HL-60 (cell line): Measurements from ENCODE around the gene GTPBP1.

Experiments used
- DNase-seq, 2 experiments: peaks; one replicate each; pipeline ENCODE4 v3.0.0-alpha.2; 2010 to 2020; ENCODE audit warnings: low read depth in 1 of 2, low spot score in 1 of 2
- H3K27ac ChIP-seq: fragments of 250-450 bp; sonication (Bioruptor Pico); replicated peaks from 2 replicates; pipeline ENCODE4 v1.5.1; 2020; ENCODE audit warnings: mild to moderate bottlenecking, moderate library complexity
- H3K27me3 ChIP-seq: fragments of 250-450 bp; sonication (Bioruptor Pico); 2 replicates; pipeline ENCODE4 v1.5.1; 2021; ENCODE audit warnings: mild to moderate bottlenecking, moderate library complexity; ENCODE audit not compliant: insufficient read depth, poor library complexity, severe bottlenecking
- H3K4me3 ChIP-seq: replicated peaks from 2 replicates; pipeline ENCODE4 v1.5.1; 2011; ENCODE audit warnings: mild to moderate bottlenecking, control low read depth, low read length; ENCODE audit not compliant: insufficient read depth
- GABPA ChIP-seq: IDR thresholded peaks from 2 replicates; pipeline ENCODE4 v1.6.1; 2012; ENCODE audit warnings: low read depth
- POLR2AphosphoS5 ChIP-seq: IDR thresholded peaks from 2 replicates; pipeline ENCODE4 v1.6.1; 2012; ENCODE audit warnings: low read depth
- REST ChIP-seq: IDR thresholded peaks from 2 replicates; pipeline ENCODE4 v1.6.1; 2012; ENCODE audit warnings: low read depth; ENCODE audit not compliant: insufficient replicate concordance
- SPI1 ChIP-seq: IDR thresholded peaks from 2 replicates; pipeline ENCODE4 v1.6.1; 2012; ENCODE audit warnings: low read depth, mild to moderate bottlenecking, borderline replicate concordance
- TF ChIP-seq, protein P1 (sequence below): IDR thresholded peaks from one replicate; pipeline ENCODE4 v1.5.1; 2011; ENCODE audit warnings: low read length, control low read depth, inconsistent platforms; ENCODE audit not compliant: insufficient read depth

GTPBP1 gene

GRCh38 chr22:38781033-38781432, 75.3 kb downstream of the GTPBP1 start:
- H3K27ac ChIP-seq, result no peak overlapping the region
- H3K27me3 ChIP-seq, result no peaks in the 10 kb centered on the region
- DNase-seq, result no peak
- TF ChIP-seq POLR2AphosphoS5, result no peak
- TF ChIP-seq SPI1, result no peak
- no peak for TF ChIP-seq REST
- TF ChIP-seq GABPA, result no peak
- TF ChIP-seq, protein P1, sequence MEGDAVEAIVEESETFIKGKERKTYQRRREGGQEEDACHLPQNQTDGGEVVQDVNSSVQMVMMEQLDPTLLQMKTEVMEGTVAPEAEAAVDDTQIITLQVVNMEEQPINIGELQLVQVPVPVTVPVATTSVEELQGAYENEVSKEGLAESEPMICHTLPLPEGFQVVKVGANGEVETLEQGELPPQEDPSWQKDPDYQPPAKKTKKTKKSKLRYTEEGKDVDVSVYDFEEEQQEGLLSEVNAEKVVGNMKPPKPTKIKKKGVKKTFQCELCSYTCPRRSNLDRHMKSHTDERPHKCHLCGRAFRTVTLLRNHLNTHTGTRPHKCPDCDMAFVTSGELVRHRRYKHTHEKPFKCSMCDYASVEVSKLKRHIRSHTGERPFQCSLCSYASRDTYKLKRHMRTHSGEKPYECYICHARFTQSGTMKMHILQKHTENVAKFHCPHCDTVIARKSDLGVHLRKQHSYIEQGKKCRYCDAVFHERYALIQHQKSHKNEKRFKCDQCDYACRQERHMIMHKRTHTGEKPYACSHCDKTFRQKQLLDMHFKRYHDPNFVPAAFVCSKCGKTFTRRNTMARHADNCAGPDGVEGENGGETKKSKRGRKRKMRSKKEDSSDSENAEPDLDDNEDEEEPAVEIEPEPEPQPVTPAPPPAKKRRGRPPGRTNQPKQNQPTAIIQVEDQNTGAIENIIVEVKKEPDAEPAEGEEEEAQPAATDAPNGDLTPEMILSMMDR, result no peak
- no peak overlapping the region for H3K4me3 ChIP-seq

DNA sequence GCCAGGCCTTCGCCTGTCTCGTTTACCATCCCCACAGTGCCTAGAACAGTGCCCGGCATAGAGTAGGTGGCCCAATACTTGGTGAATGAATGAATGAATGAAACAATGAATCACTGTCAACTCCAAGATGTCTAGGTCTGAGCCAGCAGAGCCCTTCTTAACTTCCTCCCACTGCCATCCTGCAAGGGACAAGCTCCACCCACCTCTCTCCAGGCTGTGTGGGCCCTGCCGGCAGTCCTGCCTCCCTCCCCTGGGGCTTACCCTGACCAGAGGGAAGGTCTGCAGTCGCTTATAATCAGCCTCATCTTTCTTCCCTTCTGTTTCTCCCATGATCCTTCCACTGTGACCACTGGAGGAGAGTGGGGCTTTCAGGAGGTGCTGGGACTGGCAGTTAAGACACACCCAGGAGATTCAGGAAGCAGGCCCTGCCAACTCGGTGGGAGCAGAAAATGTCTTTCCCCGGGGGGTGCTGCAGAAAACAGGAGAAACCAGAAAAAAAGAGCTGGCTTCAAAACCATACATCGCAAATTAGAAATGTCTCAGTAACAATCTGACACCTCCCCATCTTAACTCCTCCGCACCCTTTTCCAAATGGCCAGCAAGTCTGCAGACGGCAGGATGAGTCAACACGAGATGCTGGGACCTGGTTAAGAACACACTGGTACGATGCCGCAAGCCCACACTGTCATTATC, 76.8 kb downstream of the GTPBP1 start:
- H3K27ac ChIP-seq, result peak overlapping the region; percentile 20; the same call in 1 of the 2 replicates
- no peak for TF ChIP-seq POLR2AphosphoS5
- no peak for TF ChIP-seq SPI1
- TF ChIP-seq, protein P1, result no peak
- TF ChIP-seq GABPA, result no peak
- TF ChIP-seq REST, result no peak
- peak; percentile 39 to 63 for DNase-seq
- H3K27me3 ChIP-seq, result no peaks in the 10 kb centered on the region
- H3K4me3 ChIP-seq, result no peak overlapping the region
